Mesendoderm (in vitro differentiated cells): ENCODE data around the gene DAGLA.
A peak's percentile ranks its signal among the peaks of the same experiment; 100 is the strongest.

Experiments
- DNase-seq: peaks from one replicate; pipeline ENCODE4 v3.0.0; 2013
- H2AK5ac ChIP-seq: 2 replicates; pipeline ENCODE4 v1.6.1; 2013; ENCODE audit warnings: low read length, inconsistent platforms
- H2BK120ac ChIP-seq: 2 replicates; pipeline ENCODE4 v1.6.1; 2013; ENCODE audit warnings: low read depth, mild to moderate bottlenecking, low read length, moderate library complexity, mixed read lengths
- H2BK15ac ChIP-seq: replicated peaks from 2 replicates; pipeline ENCODE4 v1.6.1; 2013; ENCODE audit warnings: low read depth, mild to moderate bottlenecking, moderate library complexity
- H2BK5ac ChIP-seq: 2 replicates; pipeline ENCODE4 v1.6.1; 2013; ENCODE audit warnings: low read length, inconsistent platforms
- H3K18ac ChIP-seq: 2 replicates; pipeline ENCODE4 v1.6.1; 2013; ENCODE audit warnings: mild to moderate bottlenecking, low read length, mixed read lengths
- H3K23ac ChIP-seq: one replicate; pipeline ENCODE4 v1.6.1; 2013; ENCODE audit warnings: low read length
- H3K27ac ChIP-seq: 2 replicates; pipeline ENCODE4 v1.5.1; 2013; ENCODE audit warnings: low read depth, mild to moderate bottlenecking, inconsistent platforms, low read length, moderate library complexity
- H3K27me3 ChIP-seq: 2 replicates; pipeline ENCODE4 v1.6.1; 2013; ENCODE audit warnings: low read length, control low read depth, mild to moderate bottlenecking, inconsistent platforms; ENCODE audit not compliant: insufficient read depth, poor library complexity
- H3K36me3 ChIP-seq: 2 replicates; pipeline ENCODE4 v1.6.1; 2013; ENCODE audit warnings: low read length, inconsistent platforms; ENCODE audit not compliant: control insufficient read depth, insufficient read depth
- H3K4ac ChIP-seq: one replicate; pipeline ENCODE4 v1.6.1; 2013; ENCODE audit warnings: low read depth, mild to moderate bottlenecking, low read length, moderate library complexity
- H3K4me1 ChIP-seq: 2 replicates; pipeline ENCODE4 v1.6.1; 2013; ENCODE audit warnings: low read depth, low read length, inconsistent platforms; ENCODE audit not compliant: control insufficient read depth
- H3K4me2 ChIP-seq: 2 replicates; pipeline ENCODE4 v1.6.1; 2013; ENCODE audit warnings: low read length
- H3K4me3 ChIP-seq: 2 replicates; pipeline ENCODE4 v1.5.1; 2013; ENCODE audit warnings: mild to moderate bottlenecking, low read length
- H3K56ac ChIP-seq: one replicate; pipeline ENCODE4 v1.6.1; 2013; ENCODE audit warnings: low read length
- H3K79me1 ChIP-seq: 2 replicates; pipeline ENCODE4 v1.6.1; 2013; ENCODE audit warnings: low read length, inconsistent platforms
- H3K79me2 ChIP-seq: 2 replicates; pipeline ENCODE4 v1.6.1; 2013; ENCODE audit warnings: mild to moderate bottlenecking, low read length; ENCODE audit not compliant: control insufficient read depth, insufficient read depth
- H3K9ac ChIP-seq: 2 replicates; pipeline ENCODE4 v1.6.1; 2013; ENCODE audit warnings: low read length, inconsistent platforms
- H4K5ac ChIP-seq: one replicate; pipeline ENCODE4 v1.6.1; 2013; ENCODE audit warnings: low read length
- H4K8ac ChIP-seq: one replicate; pipeline ENCODE4 v1.6.1; 2013; ENCODE audit warnings: low read depth, mild to moderate bottlenecking, control low read depth, low read length, moderate library complexity
- WGBS: extraction: QIAGEN DNeasy Blood & Tissue Kit; methylation state at CpG from one replicate; pipeline ENCODE4 v1.1.7; 2013; ENCODE audit warnings: low lambda C conversion rate, missing lambda C conversion rate; ENCODE audit not compliant: insufficient coverage; ENCODE audit errors: extremely low coverage; 5-methylcytosine and 5-hydroxymethylcytosine counted together

DAGLA gene

DNA sequence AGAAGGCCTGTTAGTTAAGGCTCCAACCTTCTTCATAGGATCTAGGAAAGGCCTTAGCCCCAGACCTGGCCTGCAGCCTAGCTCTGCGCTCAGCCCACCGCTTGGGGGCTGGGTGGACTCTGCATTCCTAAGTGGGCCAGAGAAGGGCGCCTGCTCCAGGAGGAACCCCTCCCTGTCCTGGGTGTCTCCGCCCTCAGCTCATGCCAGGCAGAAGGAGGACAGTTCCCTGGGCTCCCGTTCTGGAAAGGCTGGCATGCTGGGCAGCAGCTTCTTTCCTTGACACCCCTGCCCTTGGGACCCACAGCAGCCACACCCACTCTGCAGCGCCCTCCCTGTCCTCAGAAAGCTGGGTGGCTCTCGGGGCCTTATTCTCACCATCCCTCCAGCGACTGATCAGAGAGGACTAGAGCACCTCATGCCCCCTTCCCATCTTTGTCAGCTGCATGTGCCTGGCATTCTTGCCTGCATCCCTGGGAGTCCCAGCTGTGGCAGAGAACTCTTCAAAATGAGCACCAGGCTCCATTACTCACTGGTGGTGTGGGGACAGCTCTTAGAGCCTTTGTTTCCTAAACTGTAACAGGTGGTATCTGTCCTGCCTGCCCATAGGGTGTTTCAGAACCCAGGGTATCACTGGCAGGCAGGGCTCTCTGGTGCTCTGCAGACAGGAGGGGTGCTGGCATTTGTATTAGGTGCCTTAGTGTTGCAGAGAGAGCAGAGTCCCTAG lies 51.9 kb downstream of the DAGLA start:
- DNase-seq = no peak
- Histone ChIP-seq H3K4me3 (no peak overlapping the region), H3K27me3 (no peaks in the 10 kb centered on the region), H3K36me3 (no peaks in the 10 kb centered on the region), H2AK5ac (no peak overlapping the region), H3K56ac (no peak overlapping the region), H2BK15ac (no peak overlapping the region), H3K4me2 (no peak overlapping the region), H3K23ac (no peak overlapping the region), H3K4me1 (no peaks in the 10 kb centered on the region), H2BK5ac (no peak overlapping the region), H3K4ac (no peak overlapping the region), H3K79me2 (no peaks in the 10 kb centered on the region), H3K27ac (no peak overlapping the region), H3K9ac (no peak overlapping the region), H4K5ac (no peak overlapping the region), H2BK120ac (no peak overlapping the region), H4K8ac (no peak overlapping the region), H3K18ac (no peak overlapping the region), H3K79me1 (no peaks in the 10 kb centered on the region)
- WGBS = no CpG with 5 or more reads among the region's 8 CpGs

DNA sequence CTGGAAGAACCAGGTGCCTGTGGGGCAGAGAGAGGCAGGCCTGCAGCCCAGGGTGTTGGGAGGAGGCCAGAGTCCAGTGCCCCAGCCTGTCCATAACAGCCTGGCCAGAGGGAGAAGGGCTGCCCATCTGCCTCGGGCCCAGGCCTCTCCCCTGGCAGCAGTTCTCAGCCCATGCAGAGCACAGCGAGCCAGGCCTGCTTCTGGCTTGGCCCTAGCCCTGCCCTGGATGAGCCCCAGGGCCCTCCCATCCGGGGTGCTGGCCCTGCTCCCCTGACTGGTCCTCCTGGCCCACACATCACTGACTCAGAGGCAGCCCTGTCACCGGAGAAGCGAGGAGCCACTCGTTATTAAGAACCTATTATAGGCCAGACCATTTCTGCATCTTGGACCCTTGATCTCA lies 52.5 kb downstream of the DAGLA start:
- Histone ChIP-seq H3K23ac (no peak overlapping the region), H3K27ac (no peak overlapping the region), H4K5ac (no peak overlapping the region), H3K18ac (no peak overlapping the region), H2BK5ac (no peak overlapping the region), H3K36me3 (no peaks in the 10 kb centered on the region), H2BK15ac (no peak overlapping the region), H2BK120ac (no peak overlapping the region), H3K56ac (no peak overlapping the region), H3K4me3 (no peak overlapping the region), H3K4me2 (no peak overlapping the region), H2AK5ac (no peak overlapping the region), H3K79me1 (no peaks in the 10 kb centered on the region), H3K4me1 (no peaks in the 10 kb centered on the region), H3K4ac (no peak overlapping the region), H3K27me3 (no peaks in the 10 kb centered on the region), H3K79me2 (no peaks in the 10 kb centered on the region), H3K9ac (no peak overlapping the region), H4K8ac (no peak overlapping the region)
- DNase-seq = no peak
- WGBS = no CpG with 5 or more reads among the region's 6 CpGs

DNA sequence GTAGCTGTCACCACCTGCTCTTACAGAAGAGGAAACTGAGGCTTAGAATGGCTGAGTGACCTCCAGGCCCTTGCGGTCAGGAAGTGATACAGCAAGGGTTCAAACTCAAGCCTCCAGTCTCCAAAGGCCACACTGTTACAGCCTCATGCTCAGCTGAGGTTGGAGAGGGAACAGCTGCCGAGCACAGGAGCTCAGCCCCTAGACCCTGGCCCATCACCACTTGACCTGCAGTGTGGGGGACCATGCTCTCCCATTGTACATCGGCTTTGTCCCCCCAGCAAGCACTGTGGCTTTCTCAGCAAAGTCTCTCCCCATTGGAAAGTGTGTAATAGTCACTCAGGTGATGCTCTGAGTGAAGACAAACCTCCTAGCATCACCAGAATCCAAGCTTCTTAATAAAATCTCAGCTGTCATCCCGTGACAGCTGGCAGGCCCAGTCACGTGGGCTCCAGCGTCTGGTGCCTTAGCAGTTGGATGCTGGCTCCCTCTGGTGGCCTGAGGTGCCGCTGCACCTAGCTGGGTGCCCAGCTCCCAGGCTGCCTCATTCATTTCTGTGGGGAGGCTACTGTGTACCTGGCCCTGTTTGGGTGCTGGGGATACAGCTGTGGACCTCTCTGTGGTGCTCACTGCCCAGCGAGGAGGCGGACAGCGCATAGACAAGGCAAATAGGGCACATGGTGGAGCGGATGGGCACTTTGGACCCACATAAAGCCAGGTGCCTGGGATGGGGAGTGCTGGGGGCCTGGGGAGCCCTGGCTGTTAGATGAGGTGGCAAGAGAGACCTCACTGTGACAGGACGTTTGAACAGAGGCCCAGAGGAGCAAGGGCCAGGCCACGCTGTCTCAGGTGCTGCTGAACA lies 53.2 kb downstream of the DAGLA start:
- H3K36me3 ChIP-seq = no peaks in the 10 kb centered on the region

DNA sequence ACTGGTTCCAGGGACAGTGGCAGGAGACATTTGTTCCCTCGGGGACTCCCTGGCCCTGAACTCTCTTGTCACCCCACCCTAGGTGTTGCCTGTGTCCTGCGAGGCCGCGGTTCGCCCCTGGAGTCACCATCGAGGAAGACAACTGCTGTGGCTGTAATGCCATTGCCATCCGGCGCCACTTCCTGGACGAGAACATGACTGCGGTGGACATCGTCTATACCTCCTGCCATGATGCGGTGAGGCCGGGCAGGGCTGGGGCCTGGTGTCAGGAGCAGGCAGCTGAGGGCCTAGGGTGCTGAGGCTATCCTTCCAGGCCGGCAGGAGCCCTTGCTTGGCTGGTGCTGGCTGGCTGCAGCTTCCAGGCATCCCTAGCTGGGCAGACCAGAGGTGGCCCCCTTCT lies 54.6 kb downstream of the DAGLA start:
- Histone ChIP-seq H4K8ac (no peak overlapping the region), H3K79me2 (no peaks in the 10 kb centered on the region), H3K36me3 (no peaks in the 10 kb centered on the region), H3K18ac (no peak overlapping the region), H3K9ac (no peak overlapping the region), H2BK15ac (no peak overlapping the region), H2AK5ac (no peak overlapping the region), H3K27ac (no peak overlapping the region), H3K4ac (no peak overlapping the region), H4K5ac (no peak overlapping the region), H3K79me1 (no peaks in the 10 kb centered on the region), H3K4me1 (no peaks in the 10 kb centered on the region), H2BK120ac (no peak overlapping the region), H2BK5ac (no peak overlapping the region), H3K4me2 (no peak overlapping the region), H3K23ac (no peak overlapping the region), H3K56ac (no peak overlapping the region), H3K4me3 (no peak overlapping the region), H3K27me3 (no peaks in the 10 kb centered on the region)
- no peak for DNase-seq
- no CpG with 5 or more reads among the region's 14 CpGs for WGBS

More for the DNA sequence above, 53.2 kb downstream of the DAGLA start:
- Histone ChIP-seq H3K27ac (no peak overlapping the region), H3K18ac (no peak overlapping the region), H3K4ac (no peak overlapping the region), H3K9ac (no peak overlapping the region), H3K56ac (no peak overlapping the region), H2AK5ac (no peak overlapping the region), H3K79me1 (no peaks in the 10 kb centered on the region), H3K4me3 (no peak overlapping the region), H3K4me1 (no peaks in the 10 kb centered on the region), H2BK15ac (no peak overlapping the region), H3K23ac (no peak overlapping the region), H4K5ac (no peak overlapping the region), H3K79me2 (no peaks in the 10 kb centered on the region), H3K4me2 (no peak overlapping the region), H3K27me3 (no peaks in the 10 kb centered on the region), H2BK120ac (no peak overlapping the region), H4K8ac (no peak overlapping the region), H2BK5ac (no peak overlapping the region)
- peak; percentile 78 for DNase-seq
- WGBS = no CpG with 5 or more reads among the region's 13 CpGs

DNA sequence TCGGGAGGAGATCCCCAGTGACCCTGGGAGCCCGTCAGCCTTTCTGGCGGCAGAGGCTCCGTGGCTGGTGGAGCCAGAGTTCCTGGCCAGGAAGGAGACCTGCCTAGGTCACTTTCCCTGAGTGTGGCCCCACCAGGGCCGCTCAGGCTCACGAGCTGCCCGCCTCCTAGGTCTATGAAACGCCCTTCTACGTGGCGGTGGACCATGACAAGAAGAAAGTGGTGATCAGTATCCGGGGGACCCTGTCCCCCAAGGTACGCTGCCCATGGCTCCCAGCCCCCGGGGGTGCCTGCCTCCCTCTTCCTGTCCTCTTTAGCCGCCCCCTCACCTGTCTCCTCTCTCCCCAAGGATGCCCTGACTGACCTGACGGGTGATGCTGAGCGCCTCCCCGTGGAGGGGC lies 55.2 kb downstream of the DAGLA start:
- Histone ChIP-seq H3K4me3 (no peak overlapping the region), H2AK5ac (no peak overlapping the region), H3K18ac (no peak overlapping the region), H3K56ac (no peak overlapping the region), H4K8ac (no peak overlapping the region), H3K23ac (no peak overlapping the region), H2BK15ac (no peak overlapping the region), H3K9ac (no peak overlapping the region), H3K79me1 (no peaks in the 10 kb centered on the region), H4K5ac (no peak overlapping the region), H3K27me3 (no peaks in the 10 kb centered on the region), H3K27ac (no peak overlapping the region), H3K4me2 (no peak overlapping the region), H3K4me1 (no peaks in the 10 kb centered on the region), H2BK5ac (no peak overlapping the region), H3K4ac (no peak overlapping the region), H2BK120ac (no peak overlapping the region), H3K36me3 (no peaks in the 10 kb centered on the region), H3K79me2 (no peaks in the 10 kb centered on the region)
- no CpG with 5 or more reads among the region's 17 CpGs for WGBS
- DNase-seq = no peak
